SK-N-SH treated with all-trans-retinoic acid at 6 μM for 48 hours (cell line): ENCODE measurements around the gene LRRC17.

ENCODE experiments used
- ARNTL ChIP-seq: fragments of 450-650 bp; formaldehyde crosslinking; IDR thresholded peaks from 2 replicates; pipeline ENCODE4 v1.5.0; 2020; ENCODE audit warnings: low read depth, mild to moderate bottlenecking, moderate library complexity, borderline replicate concordance
- BACH2 ChIP-seq: fragments of 250-450 bp; sonication (Bioruptor Pico); IDR thresholded peaks from 2 replicates; pipeline ENCODE4 v1.9.0; 2021; ENCODE audit warnings: mild to moderate bottlenecking, borderline replicate concordance
- CSDC2 ChIP-seq: fragments of 250-450 bp; sonication (Bioruptor Pico); IDR thresholded peaks from 2 replicates; pipeline ENCODE4 v1.5.0; 2020; ENCODE audit warnings: mild to moderate bottlenecking, moderate library complexity
- GLIS3 ChIP-seq: fragments of 250-450 bp; sonication (Bioruptor Pico); IDR thresholded peaks from 2 replicates; pipeline ENCODE4 v1.5.0; 2020; ENCODE audit warnings: mild to moderate bottlenecking, moderate library complexity
- ISL1 ChIP-seq: fragments of 250-450 bp; sonication (Bioruptor Pico); IDR thresholded peaks from 2 replicates; pipeline ENCODE4 v2.1.2; 2022; ENCODE audit warnings: mild to moderate bottlenecking, moderate library complexity
- OSR1 ChIP-seq: fragments of 250-450 bp; sonication (Bioruptor Pico); IDR thresholded peaks from 2 replicates; pipeline ENCODE4 v1.8.0; 2022; ENCODE audit warnings: moderate library complexity, mild to moderate bottlenecking, inconsistent platforms
- RARB ChIP-seq: fragments of 250-450 bp; sonication (Bioruptor Pico); IDR thresholded peaks from 2 replicates; pipeline ENCODE4 v1.8.0; 2021; ENCODE audit warnings: mild to moderate bottlenecking, moderate library complexity
- SNAI2 ChIP-seq: fragments of 250-450 bp; sonication (Bioruptor Pico); IDR thresholded peaks from 2 replicates; pipeline ENCODE4 v1.5.0; 2020; ENCODE audit warnings: mild to moderate bottlenecking, moderate library complexity
- TCF4 ChIP-seq: fragments of 250-450 bp; sonication (Bioruptor Pico); IDR thresholded peaks from 2 replicates; pipeline ENCODE4 v1.8.0; 2021; ENCODE audit warnings: mild to moderate bottlenecking, moderate library complexity, borderline replicate concordance
- TF ChIP-seq, protein P1 (sequence below): fragments of 250-450 bp; sonication (Bioruptor Pico); IDR thresholded peaks from 2 replicates; pipeline ENCODE4 v1.5.1; 2020; ENCODE audit warnings: low read depth, mild to moderate bottlenecking, moderate library complexity
- TF ChIP-seq, protein P2 (sequence below): fragments of 250-450 bp; sonication (Bioruptor Pico); IDR thresholded peaks from 2 replicates; pipeline ENCODE4 v1.8.0; 2020; ENCODE audit warnings: mild to moderate bottlenecking, moderate library complexity, borderline replicate concordance

- TF ChIP-seq, protein P1, sequence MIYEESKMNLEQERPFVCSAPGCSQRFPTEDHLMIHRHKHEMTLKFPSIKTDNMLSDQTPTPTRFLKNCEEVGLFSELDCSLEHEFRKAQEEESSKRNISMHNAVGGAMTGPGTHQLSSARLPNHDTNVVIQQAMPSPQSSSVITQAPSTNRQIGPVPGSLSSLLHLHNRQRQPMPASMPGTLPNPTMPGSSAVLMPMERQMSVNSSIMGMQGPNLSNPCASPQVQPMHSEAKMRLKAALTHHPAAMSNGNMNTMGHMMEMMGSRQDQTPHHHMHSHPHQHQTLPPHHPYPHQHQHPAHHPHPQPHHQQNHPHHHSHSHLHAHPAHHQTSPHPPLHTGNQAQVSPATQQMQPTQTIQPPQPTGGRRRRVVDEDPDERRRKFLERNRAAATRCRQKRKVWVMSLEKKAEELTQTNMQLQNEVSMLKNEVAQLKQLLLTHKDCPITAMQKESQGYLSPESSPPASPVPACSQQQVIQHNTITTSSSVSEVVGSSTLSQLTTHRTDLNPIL (CRISPR knock-in tag), result no peak
- TF ChIP-seq RARB (CRISPR knock-in tag), result no peak
- TF ChIP-seq, protein P2, sequence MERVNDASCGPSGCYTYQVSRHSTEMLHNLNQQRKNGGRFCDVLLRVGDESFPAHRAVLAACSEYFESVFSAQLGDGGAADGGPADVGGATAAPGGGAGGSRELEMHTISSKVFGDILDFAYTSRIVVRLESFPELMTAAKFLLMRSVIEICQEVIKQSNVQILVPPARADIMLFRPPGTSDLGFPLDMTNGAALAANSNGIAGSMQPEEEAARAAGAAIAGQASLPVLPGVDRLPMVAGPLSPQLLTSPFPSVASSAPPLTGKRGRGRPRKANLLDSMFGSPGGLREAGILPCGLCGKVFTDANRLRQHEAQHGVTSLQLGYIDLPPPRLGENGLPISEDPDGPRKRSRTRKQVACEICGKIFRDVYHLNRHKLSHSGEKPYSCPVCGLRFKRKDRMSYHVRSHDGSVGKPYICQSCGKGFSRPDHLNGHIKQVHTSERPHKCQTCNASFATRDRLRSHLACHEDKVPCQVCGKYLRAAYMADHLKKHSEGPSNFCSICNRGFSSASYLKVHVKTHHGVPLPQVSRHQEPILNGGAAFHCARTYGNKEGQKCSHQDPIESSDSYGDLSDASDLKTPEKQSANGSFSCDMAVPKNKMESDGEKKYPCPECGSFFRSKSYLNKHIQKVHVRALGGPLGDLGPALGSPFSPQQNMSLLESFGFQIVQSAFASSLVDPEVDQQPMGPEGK (CRISPR knock-in tag), result no peak
- TF ChIP-seq SNAI2 (CRISPR knock-in tag), result no peak
- no peak for TF ChIP-seq ISL1 (CRISPR knock-in tag)
- no peak for TF ChIP-seq BACH2 (CRISPR knock-in tag)
- no peak for TF ChIP-seq OSR1 (CRISPR knock-in tag)
- no peak for TF ChIP-seq GLIS3 (CRISPR knock-in tag)
- TF ChIP-seq TCF4, result no peak
- TF ChIP-seq CSDC2 (CRISPR knock-in tag), result no peak
- no peak for TF ChIP-seq ARNTL (CRISPR knock-in tag)
Measured at GRCh38 chr7:102895602-102896001, 17.2 kb upstream of the LRRC17 start.
